NCI-H1436 (cell line): ENCODE results near the gene CENPU.
"Not testable (repeated sequence)": the region's sequence is repeated elsewhere in the genome, so short reads cannot be mapped to it uniquely, and the experiment has no call there.

ENCODE experiments used
- DNase-seq: peaks from one replicate; lab custom pipeline; 2025; lab: John Stamatoyannopoulos, UW

CENPU gene, protein sequence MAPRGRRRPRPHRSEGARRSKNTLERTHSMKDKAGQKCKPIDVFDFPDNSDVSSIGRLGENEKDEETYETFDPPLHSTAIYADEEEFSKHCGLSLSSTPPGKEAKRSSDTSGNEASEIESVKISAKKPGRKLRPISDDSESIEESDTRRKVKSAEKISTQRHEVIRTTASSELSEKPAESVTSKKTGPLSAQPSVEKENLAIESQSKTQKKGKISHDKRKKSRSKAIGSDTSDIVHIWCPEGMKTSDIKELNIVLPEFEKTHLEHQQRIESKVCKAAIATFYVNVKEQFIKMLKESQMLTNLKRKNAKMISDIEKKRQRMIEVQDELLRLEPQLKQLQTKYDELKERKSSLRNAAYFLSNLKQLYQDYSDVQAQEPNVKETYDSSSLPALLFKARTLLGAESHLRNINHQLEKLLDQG

DNA sequence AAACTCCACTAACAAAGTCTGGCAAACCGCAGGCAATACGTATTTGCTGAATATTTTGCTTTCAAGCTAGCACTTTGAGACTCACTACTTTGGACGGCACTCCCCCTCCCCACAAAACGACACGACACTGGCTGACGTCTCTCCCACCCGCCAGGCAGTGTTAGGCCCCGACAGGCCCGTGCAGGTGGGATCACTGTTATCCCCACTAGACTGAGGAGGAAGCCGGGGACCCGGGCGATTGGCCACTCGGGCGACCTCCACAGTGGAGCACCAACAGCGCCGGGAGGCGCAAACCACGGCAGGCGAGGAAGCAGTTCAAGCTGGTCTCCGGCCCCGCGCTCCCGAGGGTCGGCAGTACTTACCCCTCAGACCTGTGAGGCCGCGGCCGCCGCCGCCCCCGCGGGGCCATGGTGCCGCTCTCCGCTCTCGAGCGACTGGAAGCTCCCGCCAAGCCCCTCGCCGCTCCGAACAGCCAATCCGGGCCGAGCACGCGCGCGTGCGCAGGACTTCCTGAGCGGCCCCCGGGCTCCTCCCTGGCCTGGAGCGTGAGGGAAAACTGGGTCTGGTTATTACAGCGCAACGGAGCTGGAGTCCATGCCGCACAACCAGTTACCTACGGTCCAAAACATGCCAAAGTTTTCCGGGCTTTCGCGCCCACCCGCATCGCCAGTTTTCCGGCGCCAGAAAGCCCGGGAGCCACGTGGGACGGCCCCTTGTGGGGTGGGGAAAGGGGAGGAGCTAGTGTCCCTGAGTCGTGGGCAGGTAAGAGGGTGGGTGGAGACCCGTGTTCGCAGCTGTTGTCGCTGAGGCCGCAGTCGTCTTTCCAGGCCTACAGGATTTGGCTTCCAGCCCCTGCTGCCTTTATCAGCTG is at the start of gene CENPU:
CENPU (minus strand) TSS at position 443 of the 871 bp plus-strand sequence; CDS start at position 409, 34 bp downstream.
- DNase-seq = peak; percentile 98

DNA sequence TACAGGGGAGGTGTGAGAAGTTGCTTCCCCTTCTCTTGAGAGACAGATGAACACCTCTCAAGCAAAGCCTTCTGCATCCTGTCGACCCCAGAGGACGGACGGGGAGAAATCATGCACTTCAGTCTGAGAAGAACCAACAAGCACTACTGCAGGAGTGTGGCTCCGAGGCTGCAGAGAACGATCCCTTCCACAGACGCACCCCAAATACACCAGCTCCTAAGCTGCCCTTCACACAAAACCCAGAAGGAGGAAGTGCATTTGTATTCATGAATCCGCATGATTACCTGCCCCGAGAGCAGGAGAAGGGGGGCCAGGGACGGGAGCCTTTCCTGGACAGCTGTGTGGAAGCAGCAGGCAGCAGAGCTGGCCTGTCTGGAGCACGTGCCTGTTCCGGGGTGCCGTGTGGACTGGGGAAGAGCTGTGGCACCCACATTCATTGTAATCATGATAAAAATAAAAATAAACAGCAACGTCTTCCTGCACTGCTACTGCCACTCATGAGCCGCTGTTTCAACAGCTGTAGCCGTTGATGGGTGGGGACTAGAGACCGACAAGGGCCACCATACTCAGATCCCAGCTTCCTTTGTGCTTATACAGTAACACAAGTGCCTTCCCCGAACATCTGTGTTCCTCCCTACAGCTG is 49.0 kb upstream of the CENPU start:
- no peak for DNase-seq

DNA sequence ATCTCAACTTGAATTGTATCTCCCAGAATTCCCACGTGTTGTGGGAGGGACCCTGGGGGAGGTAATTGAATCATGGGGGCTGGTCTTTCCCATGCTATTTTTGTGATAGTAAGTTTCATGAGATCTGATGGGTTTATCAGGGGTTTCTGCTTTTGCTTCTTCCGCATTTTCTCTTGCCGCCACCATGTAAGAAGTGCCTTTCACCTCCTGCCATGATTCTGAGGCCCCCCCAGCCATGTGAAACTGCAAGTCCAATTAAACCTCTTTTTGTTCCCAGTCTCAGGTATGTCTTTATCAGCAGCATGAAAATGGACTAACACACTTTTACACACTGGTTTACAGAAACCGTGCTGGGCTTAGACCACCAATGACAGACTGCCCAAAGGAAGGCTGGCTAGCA is 45.3 kb upstream of the CENPU start:
- DNase-seq = not testable (repeated sequence)

DNA sequence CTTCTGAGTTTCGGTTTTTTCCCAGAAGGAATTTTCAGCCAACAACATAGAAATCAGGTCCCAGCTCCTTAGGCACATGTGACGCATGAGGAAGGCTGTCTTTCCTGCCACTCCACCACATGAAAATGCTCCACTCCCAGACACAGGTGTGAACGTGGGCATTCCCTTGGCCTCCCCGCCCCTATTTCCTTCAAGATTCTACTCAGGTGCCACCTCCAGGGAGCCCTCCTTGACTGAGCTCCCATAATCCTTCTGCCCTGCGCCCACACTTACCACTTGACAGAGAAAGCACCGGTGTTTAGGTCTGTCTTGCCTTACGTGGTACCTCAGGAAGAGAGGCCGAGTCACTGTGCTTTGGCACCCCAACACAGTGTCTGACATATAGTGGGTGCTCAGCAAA is 44.4 kb upstream of the CENPU start:
- no peak for DNase-seq

DNA sequence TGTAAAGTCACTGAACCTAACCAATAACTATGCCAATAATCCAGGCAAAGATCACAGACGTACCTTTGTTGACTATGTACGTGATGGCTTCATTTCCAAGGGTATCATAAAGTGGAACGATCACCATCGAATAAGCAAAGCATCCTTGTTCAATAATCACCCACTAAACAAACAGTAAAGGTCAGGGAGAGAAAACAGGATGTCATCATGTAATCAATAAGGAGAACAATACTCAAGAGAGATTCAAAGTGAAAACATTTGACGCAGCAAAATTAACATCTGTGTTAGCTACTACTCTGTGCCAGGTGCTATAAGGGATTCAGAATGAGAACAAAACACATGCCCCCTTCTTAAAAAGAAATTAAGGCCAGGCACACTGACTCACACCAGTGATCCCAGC is 42.9 kb upstream of the CENPU start:
- DNase-seq = no peak

DNA sequence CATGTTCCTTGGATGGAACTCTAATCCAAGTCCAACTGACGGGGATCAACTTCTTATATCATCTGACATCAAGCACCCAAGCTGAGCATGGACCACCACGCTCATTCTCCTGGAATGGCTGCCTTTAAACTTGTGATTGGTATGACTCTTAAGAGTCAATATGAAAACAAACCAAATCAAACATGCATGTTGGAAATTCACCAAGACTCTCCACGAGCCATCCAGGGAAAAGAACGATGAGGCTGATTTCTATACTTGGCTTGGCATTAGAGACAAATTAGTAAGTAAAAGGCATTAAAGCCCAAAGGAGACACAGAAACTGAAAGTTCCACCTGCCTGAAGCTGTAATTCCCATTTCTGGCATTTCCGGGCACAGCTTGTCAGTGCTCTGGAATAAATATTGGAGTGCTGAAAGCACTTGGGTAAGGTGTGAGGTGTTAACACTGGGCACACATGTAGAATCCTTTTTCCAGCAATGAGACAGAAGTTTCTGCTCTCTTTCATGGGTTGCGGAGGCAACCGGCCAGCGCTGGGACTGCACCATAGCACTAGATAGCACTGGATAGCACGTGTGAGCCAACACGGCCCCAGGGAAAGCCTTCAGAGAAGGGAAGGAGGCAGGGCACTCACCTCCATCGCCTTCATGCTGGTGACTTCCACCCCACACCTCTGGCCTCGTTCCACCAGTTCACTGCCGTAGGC is 42.1 kb upstream of the CENPU start:
- DNase-seq = no peak

DNA sequence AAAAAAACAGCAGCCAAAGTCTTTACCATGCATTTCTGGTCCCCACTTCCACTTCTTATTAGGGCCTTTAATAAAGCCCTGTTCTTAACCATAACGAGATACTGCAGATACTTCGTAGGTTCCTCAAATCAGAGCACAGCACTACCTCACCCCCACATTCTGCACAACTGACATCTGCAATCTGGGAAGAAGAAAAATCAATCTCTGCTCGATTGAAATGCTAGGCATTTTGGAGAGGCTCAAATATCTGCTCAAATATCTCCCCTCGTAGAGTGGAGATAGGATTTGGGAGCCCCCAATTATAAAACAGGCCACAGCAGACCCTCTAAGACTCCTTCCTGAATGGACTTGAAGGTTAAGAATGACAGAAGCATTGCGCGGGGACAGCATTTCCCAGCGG is 40.3 kb upstream of the CENPU start:
- DNase-seq = no peak

DNA sequence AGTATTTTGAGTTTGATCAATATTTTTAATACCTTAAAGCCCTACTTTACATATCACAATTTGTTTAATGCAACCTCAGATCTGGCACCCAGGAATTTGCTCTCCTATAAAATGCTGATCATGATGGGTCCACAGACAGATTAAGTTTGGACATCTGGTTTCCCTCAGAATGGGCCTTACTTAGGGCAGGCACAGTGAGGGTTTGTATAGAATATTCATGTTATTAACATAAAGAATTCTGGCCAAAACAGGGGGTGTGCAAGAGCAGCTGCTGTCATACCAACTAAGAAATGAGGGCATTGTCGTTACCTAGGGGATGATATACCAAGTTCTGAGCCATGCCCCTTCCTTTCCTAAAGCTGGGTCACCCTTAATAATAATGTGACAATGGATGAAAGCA is 37.5 kb upstream of the CENPU start:
- DNase-seq = no peak

DNA sequence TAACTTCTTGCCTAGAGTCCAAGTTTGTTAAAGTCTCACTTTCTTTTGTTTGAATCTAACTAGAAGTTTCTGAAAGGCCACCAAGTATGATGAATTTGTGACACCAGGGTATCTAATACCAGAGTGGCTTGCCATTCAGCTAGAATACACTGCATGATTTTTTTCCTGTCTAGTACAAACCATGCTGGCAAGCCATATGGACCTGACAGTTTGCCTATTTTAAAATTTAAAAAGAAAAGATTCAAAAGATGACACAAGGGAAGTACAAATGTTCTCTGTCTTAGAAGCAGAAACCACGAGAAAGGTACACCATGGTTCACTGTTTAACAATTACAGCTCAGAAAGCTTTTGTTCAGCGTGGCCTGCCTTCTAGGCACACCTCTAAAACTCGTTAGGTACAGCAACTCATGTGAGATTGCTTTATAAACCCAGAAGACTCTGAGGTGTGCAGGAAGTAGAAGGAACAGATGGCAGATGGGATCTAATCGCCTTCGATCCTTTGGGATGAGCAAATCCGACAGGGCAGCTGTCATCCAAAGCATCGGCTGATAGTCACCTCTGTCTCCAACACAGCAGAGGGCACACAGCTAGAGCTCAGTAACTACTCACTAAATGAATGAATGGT is 35.4 kb upstream of the CENPU start:
- no peak for DNase-seq

DNA sequence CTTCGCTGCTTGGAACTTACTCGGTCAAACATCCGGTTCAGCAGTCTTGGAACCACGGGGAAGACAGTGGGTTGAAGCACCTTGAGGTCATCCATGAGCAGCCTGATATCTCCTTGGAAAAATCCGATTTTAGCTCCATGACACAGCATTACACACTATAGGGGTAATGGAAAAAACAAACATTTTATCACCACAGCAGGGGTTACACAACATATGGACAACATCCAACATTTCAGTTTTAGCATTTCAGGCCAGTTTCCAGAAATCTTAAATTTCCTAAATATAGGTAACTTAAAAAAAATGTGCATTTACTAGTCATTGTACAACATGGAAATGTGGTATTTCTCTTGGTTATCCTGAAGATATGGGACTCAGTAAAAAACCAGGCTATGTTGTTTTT is 34.4 kb upstream of the CENPU start:
- no peak for DNase-seq

DNA sequence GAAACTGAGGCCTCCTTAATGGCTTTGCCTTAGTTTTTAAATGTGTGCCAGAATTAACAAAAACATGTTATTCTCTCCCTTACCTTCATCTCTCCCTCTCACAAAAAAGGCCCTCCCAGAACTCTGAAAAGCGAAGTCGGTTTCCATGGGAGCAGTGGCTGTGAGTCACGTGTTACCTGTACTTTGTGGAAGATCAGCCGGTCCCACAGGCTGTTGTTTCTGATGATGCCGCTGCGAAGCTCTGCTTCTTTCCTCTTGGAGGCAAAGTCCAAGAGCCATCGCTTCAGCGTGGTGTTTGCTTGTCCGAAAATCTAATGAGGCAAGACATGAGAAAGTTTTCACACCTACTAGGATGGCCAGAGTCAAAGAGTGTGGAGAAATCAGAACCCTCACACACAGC is 32.5 kb upstream of the CENPU start:
- DNase-seq = no peak

DNA sequence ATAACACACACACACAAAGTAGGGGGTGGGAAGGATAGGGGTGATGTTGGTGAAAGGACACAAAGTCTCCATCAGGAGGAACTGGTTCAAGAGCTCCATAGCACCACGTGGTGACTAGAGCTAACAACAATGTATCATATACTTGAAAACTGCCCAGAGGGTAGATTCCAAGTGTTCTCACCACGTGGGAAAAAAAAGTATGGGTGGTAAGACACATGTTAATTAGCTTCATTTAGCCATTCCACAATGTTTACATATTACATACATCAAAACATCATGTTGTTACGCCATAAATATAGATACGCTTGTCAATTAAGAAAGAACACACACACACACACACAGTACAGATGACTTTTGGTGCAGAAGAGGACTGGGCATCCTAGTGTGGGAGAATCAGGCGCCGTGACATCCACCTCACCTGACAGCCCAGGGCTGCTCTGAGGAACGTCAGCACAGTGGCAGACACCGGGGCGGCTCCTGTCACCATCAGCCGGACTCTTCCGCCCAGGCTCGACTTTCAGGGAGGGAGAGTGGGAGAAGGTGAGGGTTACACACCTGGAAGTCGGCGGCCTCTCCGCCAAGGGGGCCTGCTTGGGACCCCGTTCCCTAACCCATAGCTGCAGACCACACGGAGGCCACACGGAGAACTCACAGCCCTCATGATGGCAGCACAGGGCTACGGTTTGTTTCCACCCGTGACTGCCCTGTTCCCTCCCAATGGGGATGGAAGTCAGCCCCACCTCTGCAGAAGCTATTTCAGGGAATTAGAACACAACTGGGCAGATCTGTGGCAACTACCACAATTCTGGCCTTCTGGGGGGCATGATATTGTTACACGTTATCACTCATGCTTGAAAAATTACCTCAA is 31.8 kb upstream of the CENPU start:
- DNase-seq = no peak

DNA sequence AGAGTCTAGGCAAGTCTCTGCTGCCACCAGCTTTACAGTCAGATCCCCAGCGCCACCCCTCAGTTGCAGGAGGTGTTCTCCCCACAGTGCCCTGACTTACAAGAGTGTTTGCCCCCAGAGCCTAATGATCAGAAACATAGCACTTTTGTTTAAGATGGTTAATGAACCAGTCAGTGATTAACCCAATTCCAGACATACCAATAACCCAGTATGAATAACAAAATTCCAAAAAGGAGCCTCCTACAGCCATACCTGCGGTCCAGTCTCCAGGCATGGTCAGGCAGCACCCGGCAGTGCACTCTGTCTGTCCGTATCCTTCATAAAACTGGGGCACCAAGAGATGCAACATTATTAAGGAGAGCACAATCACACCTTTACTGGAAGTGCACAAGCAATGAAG is 30.7 kb upstream of the CENPU start:
- no peak for DNase-seq

DNA sequence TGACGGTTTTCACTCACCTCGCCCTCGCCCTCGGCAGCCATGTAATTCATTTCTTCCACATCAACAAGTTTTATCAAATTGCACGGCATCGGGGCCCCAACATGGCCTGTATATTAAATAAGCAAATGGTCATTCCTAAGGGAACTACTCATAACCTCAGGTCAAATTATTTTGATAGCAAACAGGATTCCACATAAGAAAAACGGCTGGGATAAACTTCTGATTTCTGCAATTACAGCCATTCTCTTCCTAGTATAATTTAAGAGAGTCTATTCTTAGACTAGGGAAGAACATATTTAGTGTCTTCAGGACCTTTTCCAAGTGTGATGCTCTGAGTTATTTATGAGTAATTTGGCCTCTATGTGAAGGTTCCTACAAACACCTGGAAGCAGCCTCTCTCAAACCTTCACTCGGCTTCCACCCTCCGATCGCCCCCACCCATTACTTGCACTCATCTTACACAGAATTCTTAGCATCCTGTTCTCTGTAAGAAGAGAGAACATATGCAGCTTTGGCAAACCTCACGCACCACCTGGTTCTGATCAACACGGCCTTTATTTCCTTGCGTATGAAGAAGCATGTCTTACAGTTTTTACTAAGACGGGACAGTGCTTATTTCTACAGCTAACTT is 29.4 kb upstream of the CENPU start:
- no peak for DNase-seq

DNA sequence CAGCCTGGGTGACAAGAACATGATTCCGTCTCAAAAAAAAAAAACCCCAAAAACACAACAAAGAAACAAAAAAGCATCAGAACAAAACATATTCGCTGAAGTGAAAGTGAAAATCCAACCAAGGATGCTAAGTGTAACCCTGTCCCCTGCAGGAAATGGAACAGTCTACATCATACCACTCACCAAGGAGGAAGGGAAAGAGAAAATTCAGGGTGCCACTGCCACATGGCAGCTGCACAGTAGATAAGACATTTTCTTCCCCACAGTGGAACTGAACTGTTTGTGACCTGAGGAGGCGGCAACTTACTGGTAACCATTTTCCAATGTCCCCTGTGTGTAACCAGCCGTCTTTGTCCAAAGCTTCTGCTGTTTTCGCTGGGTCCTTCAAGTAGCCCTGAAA is 28.2 kb upstream of the CENPU start:
- DNase-seq = no peak

DNA sequence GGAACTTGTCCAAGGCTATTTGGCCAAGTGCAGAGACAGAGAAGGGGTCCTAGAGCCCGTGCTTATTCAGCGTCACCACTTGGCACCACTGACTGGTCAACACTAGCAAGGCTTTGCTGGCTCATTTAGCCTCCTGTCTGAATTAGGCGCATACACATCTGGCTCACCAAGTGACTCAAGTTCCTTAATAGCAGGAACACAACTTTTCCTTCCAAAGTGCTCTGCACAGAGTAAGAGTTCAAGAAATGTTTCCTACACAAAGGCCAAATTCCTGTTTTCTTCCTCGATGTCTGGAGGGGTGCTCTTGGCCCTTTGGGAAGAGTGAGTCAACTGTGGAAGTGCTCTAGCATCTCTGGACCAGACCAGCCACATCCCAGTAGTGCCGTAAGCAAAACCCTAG is 26.8 kb upstream of the CENPU start:
- no peak for DNase-seq

DNA sequence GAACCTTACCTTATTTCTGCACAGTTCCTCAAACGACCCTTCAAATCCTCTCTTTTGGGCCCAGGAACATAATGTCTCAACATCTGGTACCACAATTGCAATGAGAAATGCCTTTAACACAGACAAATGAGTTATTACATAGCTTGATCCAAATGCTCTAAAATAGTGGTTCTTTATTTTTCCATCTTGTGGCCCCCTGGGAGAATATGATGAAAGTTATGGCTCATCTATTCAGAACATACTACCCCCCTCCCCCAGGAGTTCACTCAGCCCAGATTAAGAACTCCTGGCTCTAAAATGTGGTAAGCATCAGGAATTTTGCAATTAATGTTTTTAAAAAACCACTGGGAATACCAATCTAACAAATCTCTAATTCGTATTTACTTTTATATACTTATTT is 23.9 kb upstream of the CENPU start:
- no peak for DNase-seq

DNA sequence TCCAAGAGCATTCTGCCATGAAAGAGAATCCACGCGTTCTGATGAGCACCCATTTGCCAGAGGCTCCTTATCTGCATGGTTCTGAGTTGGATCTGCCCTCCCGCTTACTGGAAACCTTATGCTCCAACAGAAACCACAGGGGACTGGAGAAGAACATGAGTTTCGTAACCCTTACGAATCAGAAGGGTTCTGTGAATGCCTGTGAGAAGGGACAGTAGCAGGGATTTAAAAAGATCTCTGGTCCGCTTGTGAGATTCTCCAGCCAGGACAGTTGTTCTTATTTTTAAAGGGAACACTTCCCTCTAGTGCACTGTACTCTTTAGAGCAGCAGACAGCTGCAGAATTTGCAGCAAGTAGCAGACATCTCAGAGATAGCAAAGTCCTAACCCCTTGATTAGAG is 22.5 kb upstream of the CENPU start:
- DNase-seq = no peak

DNA sequence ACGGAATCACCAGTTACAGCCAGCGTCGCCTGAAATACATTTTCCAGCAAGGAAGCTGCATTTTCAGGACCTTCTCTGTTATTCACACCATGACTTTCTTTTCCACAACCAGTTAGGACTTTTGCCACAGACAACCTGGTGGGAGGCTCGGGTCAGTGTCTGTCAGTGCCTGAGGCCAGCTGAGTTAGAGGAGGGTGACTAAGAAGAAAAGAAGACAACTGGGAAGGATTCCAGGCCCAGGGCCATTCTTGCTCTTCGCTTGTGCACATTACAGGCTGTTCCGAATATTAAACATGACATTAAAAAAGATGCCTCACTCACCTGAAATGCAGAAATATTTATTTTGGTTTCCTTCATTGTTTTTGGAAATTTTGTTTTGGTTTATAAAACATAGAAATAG is 21.4 kb upstream of the CENPU start:
- DNase-seq = no peak
